RWPE1 (cell line): ENCODE data around the gene NUDT8.

Source experiments
- CTCF ChIA-PET: fragments of 350-600 bp; sonication (Branson Sonifier 250); formaldehyde crosslinking; extraction: SDS; loops from one replicate; lab custom pipeline; 2021; lab: Yijun Ruan, JAX
- POLR2A ChIA-PET: fragments of 400-600 bp; formaldehyde crosslinking; extraction: SDS; loops from one replicate; lab custom pipeline; 2020; ENCODE audit warnings: antibody characterized with exemption; ENCODE audit not compliant: low non-redundant PET; lab: Yijun Ruan, JAX
- DNase-seq: peaks from one replicate; pipeline ENCODE4 v3.0.0; 2012; ENCODE audit warnings: low spot score
- H3K27ac ChIP-seq: fragments of 450-650 bp; 2 replicates; pipeline ENCODE4 v1.5.1; 2017
- TF ChIP-seq, protein P1 (sequence below): fragments of 450-650 bp; conservative IDR thresholded peaks from 2 replicates; pipeline ENCODE4 v1.5.1; 2017; ENCODE audit warnings: low read depth, mild to moderate bottlenecking

NUDT8 gene

DNA sequence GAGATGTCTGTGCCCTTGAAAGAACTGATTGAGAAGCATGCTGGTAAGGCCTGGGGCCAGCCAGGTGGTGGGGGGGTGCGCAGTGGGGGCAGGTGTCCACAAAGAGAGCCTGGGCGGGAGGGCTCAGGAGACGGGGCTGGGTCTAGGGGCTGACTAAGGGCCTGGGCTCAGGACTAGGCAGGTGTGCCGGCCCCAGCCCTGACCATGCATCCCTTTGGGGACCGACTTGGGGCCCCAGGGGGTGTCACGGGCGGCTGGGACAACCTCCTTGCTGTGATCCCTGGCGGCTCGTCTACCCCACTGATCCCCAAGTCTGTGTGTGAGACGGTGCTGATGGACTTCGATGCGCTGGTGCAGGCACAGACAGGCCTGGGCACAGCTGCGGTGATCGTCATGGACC lies 18.6 kb downstream of the NUDT8 start:
- H3K27ac ChIP-seq, result peak overlapping the region; percentile 15
- TF ChIP-seq, protein P1, sequence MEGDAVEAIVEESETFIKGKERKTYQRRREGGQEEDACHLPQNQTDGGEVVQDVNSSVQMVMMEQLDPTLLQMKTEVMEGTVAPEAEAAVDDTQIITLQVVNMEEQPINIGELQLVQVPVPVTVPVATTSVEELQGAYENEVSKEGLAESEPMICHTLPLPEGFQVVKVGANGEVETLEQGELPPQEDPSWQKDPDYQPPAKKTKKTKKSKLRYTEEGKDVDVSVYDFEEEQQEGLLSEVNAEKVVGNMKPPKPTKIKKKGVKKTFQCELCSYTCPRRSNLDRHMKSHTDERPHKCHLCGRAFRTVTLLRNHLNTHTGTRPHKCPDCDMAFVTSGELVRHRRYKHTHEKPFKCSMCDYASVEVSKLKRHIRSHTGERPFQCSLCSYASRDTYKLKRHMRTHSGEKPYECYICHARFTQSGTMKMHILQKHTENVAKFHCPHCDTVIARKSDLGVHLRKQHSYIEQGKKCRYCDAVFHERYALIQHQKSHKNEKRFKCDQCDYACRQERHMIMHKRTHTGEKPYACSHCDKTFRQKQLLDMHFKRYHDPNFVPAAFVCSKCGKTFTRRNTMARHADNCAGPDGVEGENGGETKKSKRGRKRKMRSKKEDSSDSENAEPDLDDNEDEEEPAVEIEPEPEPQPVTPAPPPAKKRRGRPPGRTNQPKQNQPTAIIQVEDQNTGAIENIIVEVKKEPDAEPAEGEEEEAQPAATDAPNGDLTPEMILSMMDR, result no peak
- DNase-seq, result no peak
- POLR2A ChIA-PET, result no interaction called here
- CTCF ChIA-PET, result no interaction called here

DNA sequence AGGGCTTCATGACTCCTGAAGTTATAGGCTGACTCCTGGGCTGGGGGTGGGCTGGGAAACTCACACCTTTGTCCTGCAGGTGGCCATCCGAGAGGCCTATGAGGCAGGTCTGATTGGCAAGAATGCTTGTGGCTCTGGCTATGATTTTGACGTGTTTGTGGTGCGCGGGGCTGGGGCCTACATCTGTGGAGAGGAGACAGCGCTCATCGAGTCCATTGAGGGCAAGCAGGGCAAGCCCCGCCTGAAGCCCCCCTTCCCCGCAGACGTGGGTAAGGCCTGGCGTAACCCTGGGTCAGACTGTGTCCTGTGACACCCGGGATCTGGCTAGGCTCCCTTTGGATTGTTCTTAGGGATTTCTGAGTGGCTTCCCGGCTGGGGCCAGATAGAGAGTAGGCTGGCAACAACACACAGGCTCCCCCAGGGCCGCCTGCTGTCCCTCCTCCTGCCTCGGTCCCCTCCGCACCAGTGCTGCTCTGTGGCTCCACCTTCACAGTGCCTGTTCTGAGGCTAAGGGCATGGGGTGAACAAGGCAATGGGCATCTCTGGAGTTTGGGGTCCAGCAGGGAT lies 19.4 kb downstream of the NUDT8 start:
- ChIA-PET POLR2A (no interaction called here), CTCF (no interaction called here)
- no peak for DNase-seq

DNA sequence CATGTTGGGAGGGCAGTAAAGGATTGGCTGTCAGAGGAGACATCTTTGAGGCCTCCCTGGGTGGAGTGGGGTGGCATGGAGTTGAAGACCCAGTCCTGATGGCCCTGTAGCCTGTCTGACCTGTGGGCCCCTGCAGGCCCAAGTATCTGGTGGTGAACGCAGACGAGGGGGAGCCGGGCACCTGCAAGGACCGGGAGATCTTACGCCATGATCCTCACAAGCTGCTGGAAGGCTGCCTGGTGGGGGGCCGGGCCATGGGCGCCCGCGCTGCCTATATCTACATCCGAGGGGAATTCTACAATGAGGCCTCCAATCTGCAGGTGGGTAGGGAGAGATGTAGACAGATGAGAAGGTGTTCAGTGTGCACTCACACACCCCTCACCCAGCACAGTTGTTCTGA lies 20.4 kb downstream of the NUDT8 start:
- CTCF ChIA-PET, result no interaction called here
- no peak for DNase-seq
- POLR2A ChIA-PET, result no interaction called here
- TF ChIP-seq, protein P1, result no peak
- no peak overlapping the region for H3K27ac ChIP-seq

More for the DNA sequence above, 19.4 kb downstream of the NUDT8 start:
- TF ChIP-seq, protein P1, result no peak
- peak overlapping the region; percentile 15; the same call in 1 of the 2 replicates for H3K27ac ChIP-seq

DNA sequence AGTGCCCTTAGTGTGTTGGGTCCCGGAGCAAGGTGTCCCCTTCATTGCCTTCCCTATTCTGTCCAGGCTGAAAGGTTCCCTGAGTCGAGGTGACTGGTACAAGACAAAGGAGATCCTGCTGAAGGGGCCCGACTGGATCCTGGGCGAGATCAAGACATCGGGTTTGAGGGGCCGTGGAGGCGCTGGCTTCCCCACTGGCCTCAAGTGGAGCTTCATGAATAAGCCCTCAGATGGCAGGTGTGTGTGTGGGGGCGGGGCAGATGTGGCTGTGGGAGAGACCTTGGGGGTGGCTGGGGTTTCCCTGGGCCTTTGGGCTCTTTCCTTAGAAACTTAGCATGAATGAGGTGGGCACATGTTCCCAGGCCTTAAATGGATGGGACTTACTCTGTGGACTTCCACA lies 21.3 kb downstream of the NUDT8 start:
- DNase-seq, result no peak
- ChIA-PET POLR2A (interaction anchor here (0.6 kb wide), 1 partner anchor 225 kb away, joined by 7 read pairs; no protein-coding TSS in a partner anchor), CTCF (no interaction called here)
- TF ChIP-seq, protein P1, result no peak
- no peak overlapping the region for H3K27ac ChIP-seq

DNA sequence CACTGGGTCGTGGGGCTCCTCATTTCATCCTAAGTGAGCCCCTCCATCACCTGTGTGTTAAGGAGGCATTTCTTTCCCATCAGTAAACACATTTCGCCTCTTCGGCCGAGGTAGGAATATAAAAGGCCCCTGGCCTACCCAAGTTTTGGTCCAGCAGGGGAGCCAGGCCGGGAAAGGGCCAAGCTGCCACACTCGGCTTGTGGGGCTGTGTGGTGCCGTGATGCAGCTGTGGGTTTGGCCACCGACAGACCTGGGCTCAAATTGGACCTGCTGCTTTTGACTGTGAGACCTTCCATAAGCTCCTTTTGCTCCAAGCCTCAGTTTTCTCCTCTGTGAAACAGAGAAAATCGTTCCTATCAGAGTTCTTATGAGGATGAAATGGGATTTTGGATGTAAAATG lies 22.2 kb downstream of the NUDT8 start:
- DNase-seq, result no peak
- CTCF ChIA-PET, result interaction anchor here (0.6 kb wide), 3 partner anchors 15 to 90 kb away, joined by 3 read pairs; partner anchors contain the start of gene NUDT8

DNA sequence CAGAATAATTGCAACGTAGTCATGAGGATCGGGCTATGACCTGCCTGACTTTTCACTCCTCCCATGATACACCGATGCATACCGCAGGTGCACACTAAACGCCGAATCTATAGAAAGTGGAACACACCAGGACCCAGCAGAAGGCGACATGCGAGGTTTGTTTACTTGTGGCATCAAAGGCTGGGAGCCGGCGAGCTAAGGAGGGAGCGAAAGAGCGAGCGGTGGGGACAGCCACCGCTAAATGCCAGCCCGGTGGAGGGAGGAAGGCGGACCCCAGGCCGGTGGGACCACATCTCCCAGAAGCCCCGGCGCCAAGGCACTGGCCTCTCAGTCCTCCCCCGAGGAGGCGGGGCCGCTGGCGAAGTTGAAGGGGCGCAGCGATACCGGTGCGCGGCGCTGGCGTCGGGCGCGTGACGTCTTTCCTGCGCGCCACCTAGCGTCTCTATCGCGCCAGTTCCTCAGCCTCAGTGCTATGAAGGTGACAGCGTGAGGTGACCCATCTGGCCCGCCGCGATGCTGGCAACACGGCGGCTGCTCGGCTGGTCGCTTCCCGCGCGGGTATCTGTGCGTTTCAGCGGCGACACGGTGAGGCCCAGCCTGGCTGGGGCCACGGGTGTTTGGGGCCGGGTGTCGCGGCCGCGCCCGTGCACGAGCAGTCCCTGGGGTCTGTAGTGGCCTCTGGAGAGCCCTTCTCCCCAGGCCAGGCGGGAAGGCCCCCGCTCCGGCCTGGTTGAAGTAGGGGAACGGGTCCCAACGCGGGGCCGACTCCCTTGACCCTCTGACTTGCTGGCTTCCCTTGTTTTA lies 23.0 kb downstream of the NUDT8 start, which contains the start of gene NDUFV1:
Gene NDUFV1 (plus strand): TSS at position 445 of the 804 bp plus-strand sequence. CDS start 69 bp downstream, at position 514.
- CTCF ChIA-PET, result no interaction called here
- H3K27ac ChIP-seq, result peak within 1 kb of the TSS; percentile 74
- TF ChIP-seq, protein P1, result peak; percentile 44
- POLR2A ChIA-PET, result interaction anchor here (0.8 to 1.5 kb wide), 2 partner anchors 23 to 24 kb away, joined by 3 read pairs; partner anchors contain the start of gene NUDT8
- DNase-seq, result peak; percentile 81

More for the DNA sequence above, 22.2 kb downstream of the NUDT8 start:
- TF ChIP-seq, protein P1, result no peak
- H3K27ac ChIP-seq, result peak overlapping the region; percentile 74
- POLR2A ChIA-PET, result interaction anchor here (0.8 to 1.5 kb wide), 2 partner anchors 22 to 25 kb away, joined by 3 read pairs; partner anchors contain the start of gene NUDT8
